SK-N-SH (cell line): ENCODE results near the gene FMNL2.

Source experiments
- EP300 ChIP-seq, 2 experiments: IDR thresholded peaks; 2 replicates each; pipeline versions ENCODE4 v1.4.0 to v1.6.1; 2012; ENCODE audit warnings: borderline replicate concordance in 1 of 2, low read depth in 1 of 2, low read length in 1 of 2
- EZH2phosphoT487 ChIP-seq: fragments of 200-600 bp; sonication (generic); IDR thresholded peaks from 2 replicates; pipeline ENCODE4 v1.6.1; 2017; ENCODE audit warnings: low read depth, mixed run types, mild to moderate bottlenecking, antibody characterized with exemption, moderate library complexity, borderline replicate concordance
- NFIC ChIP-seq: IDR thresholded peaks from 2 replicates; pipeline ENCODE4 v1.4.0; 2012; ENCODE audit warnings: borderline replicate concordance
- POLR2AphosphoS5 ChIP-seq: IDR thresholded peaks from 2 replicates; pipeline ENCODE4 v1.6.1; 2012; ENCODE audit warnings: low read depth, low read length
- RAD21 ChIP-seq: IDR thresholded peaks from 2 replicates; pipeline ENCODE4 v1.6.1; 2012; ENCODE audit warnings: mild to moderate bottlenecking, low read length
- RFX5 ChIP-seq: IDR thresholded peaks from 2 replicates; pipeline ENCODE4 v1.6.1; 2012; ENCODE audit warnings: mild to moderate bottlenecking, improper control_type of control experiment, low read length
- SIN3A ChIP-seq: IDR thresholded peaks from 2 replicates; pipeline ENCODE4 v1.6.1; 2012; ENCODE audit warnings: low read depth, mild to moderate bottlenecking, low read length, moderate library complexity, borderline replicate concordance
- TF ChIP-seq, protein P1 (sequence below): fragments of 200-600 bp; sonication (generic); IDR thresholded peaks from 2 replicates; pipeline ENCODE4 v1.6.1; 2017; ENCODE audit warnings: antibody characterized with exemption, mild to moderate bottlenecking, moderate library complexity
- TF ChIP-seq, protein P2 (sequence below): IDR thresholded peaks from 2 replicates; pipeline ENCODE4 v1.4.0; 2012; ENCODE audit warnings: low read depth, borderline replicate concordance

DNA sequence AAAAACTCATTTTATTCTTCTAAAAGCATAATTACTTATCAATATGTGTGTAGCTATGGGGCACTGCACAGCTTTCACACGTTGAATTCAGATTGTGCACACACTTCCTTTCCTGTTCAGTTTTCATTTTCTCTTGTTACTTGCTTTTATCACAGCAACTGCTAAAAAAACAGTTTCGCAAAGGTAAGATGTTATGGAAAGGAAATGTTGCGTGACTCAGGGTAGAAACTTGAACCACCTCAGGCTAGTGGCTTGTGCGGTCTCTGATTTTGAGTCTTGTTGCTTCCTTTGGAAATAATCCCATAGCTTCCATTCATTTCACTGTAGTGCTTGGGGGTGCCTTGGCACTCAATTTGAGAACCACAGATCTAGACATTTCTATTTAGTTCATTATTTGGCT lies 171.9 kb downstream of the FMNL2 start:
- TF ChIP-seq, protein P1, sequence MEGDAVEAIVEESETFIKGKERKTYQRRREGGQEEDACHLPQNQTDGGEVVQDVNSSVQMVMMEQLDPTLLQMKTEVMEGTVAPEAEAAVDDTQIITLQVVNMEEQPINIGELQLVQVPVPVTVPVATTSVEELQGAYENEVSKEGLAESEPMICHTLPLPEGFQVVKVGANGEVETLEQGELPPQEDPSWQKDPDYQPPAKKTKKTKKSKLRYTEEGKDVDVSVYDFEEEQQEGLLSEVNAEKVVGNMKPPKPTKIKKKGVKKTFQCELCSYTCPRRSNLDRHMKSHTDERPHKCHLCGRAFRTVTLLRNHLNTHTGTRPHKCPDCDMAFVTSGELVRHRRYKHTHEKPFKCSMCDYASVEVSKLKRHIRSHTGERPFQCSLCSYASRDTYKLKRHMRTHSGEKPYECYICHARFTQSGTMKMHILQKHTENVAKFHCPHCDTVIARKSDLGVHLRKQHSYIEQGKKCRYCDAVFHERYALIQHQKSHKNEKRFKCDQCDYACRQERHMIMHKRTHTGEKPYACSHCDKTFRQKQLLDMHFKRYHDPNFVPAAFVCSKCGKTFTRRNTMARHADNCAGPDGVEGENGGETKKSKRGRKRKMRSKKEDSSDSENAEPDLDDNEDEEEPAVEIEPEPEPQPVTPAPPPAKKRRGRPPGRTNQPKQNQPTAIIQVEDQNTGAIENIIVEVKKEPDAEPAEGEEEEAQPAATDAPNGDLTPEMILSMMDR: no peak
- no peak for TF ChIP-seq RFX5
- TF ChIP-seq SIN3A: no peak
- TF ChIP-seq, protein P2, sequence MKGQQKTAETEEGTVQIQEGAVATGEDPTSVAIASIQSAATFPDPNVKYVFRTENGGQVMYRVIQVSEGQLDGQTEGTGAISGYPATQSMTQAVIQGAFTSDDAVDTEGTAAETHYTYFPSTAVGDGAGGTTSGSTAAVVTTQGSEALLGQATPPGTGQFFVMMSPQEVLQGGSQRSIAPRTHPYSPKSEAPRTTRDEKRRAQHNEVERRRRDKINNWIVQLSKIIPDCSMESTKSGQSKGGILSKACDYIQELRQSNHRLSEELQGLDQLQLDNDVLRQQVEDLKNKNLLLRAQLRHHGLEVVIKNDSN: no peak
- no peak for TF ChIP-seq EZH2phosphoT487
- no peak for TF ChIP-seq NFIC
- TF ChIP-seq EP300 (IDR thresholded peaks at IDR 0.05; ENCODE audit: borderline replicate concordance in 1 of 2, low read depth in 1 of 2, low read length in 1 of 2): no peak
- no peak for TF ChIP-seq RAD21
- no peak for TF ChIP-seq POLR2AphosphoS5
